Mononuclear cell (primary cell): ENCODE measurements around the gene RASSF5. TPM values are rescaled to one million over a fixed set of nuclear protein-coding genes. Genes with fewer than 3 reads are reported as not detected.

ENCODE experiments used
- H3K27me3 ChIP-seq: 2 replicates; pipeline ENCODE4 v1.6.0; 2011; ENCODE audit warnings: low read length, control low read depth; ENCODE audit not compliant: insufficient read depth
- H3K4me1 ChIP-seq: 2 replicates; pipeline ENCODE4 v1.5.1; 2011; ENCODE audit warnings: mild to moderate bottlenecking, low read length, control low read depth; ENCODE audit not compliant: insufficient read depth
- H3K4me3 ChIP-seq: 2 replicates; pipeline ENCODE4 v1.5.1; 2011; ENCODE audit warnings: mild to moderate bottlenecking, low read length, moderate library complexity
- H3K9me3 ChIP-seq: 2 replicates; pipeline ENCODE4 v1.5.1; 2011; ENCODE audit warnings: low read depth, mild to moderate bottlenecking, control low read depth, low read length
- total RNA-seq: library from RNA; depleted of rRNA; stranded (reverse); fragments of >200 nt; gene quantifications from one replicate; pipeline ENCODE4 v1.2.3, GENCODE V29; 2012

The RASSF5 gene
- total RNA-seq, 1 donor = 209 TPM

- H3K4me3 ChIP-seq = no peak overlapping the region
- no peaks in the 10 kb centered on the region for H3K27me3 ChIP-seq
- H3K4me1 ChIP-seq = peaks cover 75% of the 10 kb centered on the region
Observed at GRCh38 chr1:206581571-206581981, 74.2 kb downstream of the RASSF5 start.

GRCh38 chr1:206582537-206582936 is 75.2 kb downstream of the RASSF5 start:
- Histone ChIP-seq H3K4me3 (no peak overlapping the region), H3K9me3 (no peaks in the 10 kb centered on the region), H3K4me1 (peaks cover 66% of the 10 kb centered on the region), H3K27me3 (no peaks in the 10 kb centered on the region)

More at GRCh38 chr1:206581571-206581981, 74.2 kb downstream of the RASSF5 start:
- no peaks in the 10 kb centered on the region for H3K9me3 ChIP-seq

GRCh38 chr1:206582971-206583706 is 75.8 kb downstream of the RASSF5 start:
- Histone ChIP-seq H3K4me3 (no peak overlapping the region), H3K9me3 (no peaks in the 10 kb centered on the region), H3K27me3 (no peaks in the 10 kb centered on the region), H3K4me1 (peaks cover 60% of the 10 kb centered on the region)

GRCh38 chr1:206583707-206584648 is 76.6 kb downstream of the RASSF5 start:
- Histone ChIP-seq H3K27me3 (no peaks in the 10 kb centered on the region), H3K4me1 (peaks cover 51% of the 10 kb centered on the region), H3K9me3 (no peaks in the 10 kb centered on the region), H3K4me3 (no peak overlapping the region)

GRCh38 chr1:206584683-206585082 is 77.4 kb downstream of the RASSF5 start:
- no peaks in the 10 kb centered on the region for H3K27me3 ChIP-seq
- no peak overlapping the region for H3K4me3 ChIP-seq
- peaks cover 44% of the 10 kb centered on the region for H3K4me1 ChIP-seq
- H3K9me3 ChIP-seq = no peaks in the 10 kb centered on the region

GRCh38 chr1:206586501-206587445 is 79.4 kb downstream of the RASSF5 start:
- Histone ChIP-seq H3K27me3 (no peaks in the 10 kb centered on the region), H3K4me1 (peaks cover 36% of the 10 kb centered on the region)

GRCh38 chr1:206587904-206588303 is 80.6 kb downstream of the RASSF5 start:
- H3K4me1 ChIP-seq = peaks cover 24% of the 10 kb centered on the region
- H3K4me3 ChIP-seq = no peak overlapping the region
- no peaks in the 10 kb centered on the region for H3K9me3 ChIP-seq
- no peaks in the 10 kb centered on the region for H3K27me3 ChIP-seq

More at GRCh38 chr1:206586501-206587445, 79.4 kb downstream of the RASSF5 start:
- Histone ChIP-seq H3K4me3 (no peak overlapping the region), H3K9me3 (no peaks in the 10 kb centered on the region)

- Histone ChIP-seq H3K4me3 (no peak overlapping the region), H3K9me3 (no peaks in the 10 kb centered on the region), H3K4me1 (peaks cover 18% of the 10 kb centered on the region), H3K27me3 (no peaks in the 10 kb centered on the region)
Observed at GRCh38 chr1:206588492-206588891, 81.2 kb downstream of the RASSF5 start.

- Histone ChIP-seq H3K27me3 (no peaks in the 10 kb centered on the region), H3K4me1 (peaks cover 12% of the 10 kb centered on the region), H3K4me3 (no peak overlapping the region), H3K9me3 (no peaks in the 10 kb centered on the region)
Observed at GRCh38 chr1:206589206-206589605, 81.9 kb downstream of the RASSF5 start.

GRCh38 chr1:206590025-206590758 is 82.9 kb downstream of the RASSF5 start:
- Histone ChIP-seq H3K4me3 (no peak overlapping the region), H3K9me3 (no peaks in the 10 kb centered on the region), H3K4me1 (peaks cover 12% of the 10 kb centered on the region), H3K27me3 (no peaks in the 10 kb centered on the region)

- peaks cover 12% of the 10 kb centered on the region for H3K4me1 ChIP-seq
- no peaks in the 10 kb centered on the region for H3K27me3 ChIP-seq
- H3K4me3 ChIP-seq = no peak overlapping the region
- no peaks in the 10 kb centered on the region for H3K9me3 ChIP-seq
Observed at GRCh38 chr1:206591226-206591625, 83.9 kb downstream of the RASSF5 start.

- Histone ChIP-seq H3K27me3 (no peaks in the 10 kb centered on the region), H3K4me1 (peaks cover 12% of the 10 kb centered on the region), H3K4me3 (no peak overlapping the region), H3K9me3 (no peaks in the 10 kb centered on the region)
Observed at GRCh38 chr1:206591696-206592095, 84.4 kb downstream of the RASSF5 start.

- Histone ChIP-seq H3K4me3 (no peak overlapping the region), H3K4me1 (peaks cover 12% of the 10 kb centered on the region), H3K9me3 (no peaks in the 10 kb centered on the region), H3K27me3 (no peaks in the 10 kb centered on the region)
Observed at GRCh38 chr1:206593351-206593925, 86.1 kb downstream of the RASSF5 start.
